Colonic mucosa (tissue), 4 donors: ENCODE results near the gene UBE4B. TPM values are rescaled to one million over a fixed set of nuclear protein-coding genes. Genes with fewer than 3 reads are reported as not detected.

ENCODE experiments used
- DNase-seq: peaks from one replicate; pipeline ENCODE4 v3.0.0-alpha.2; 2020
- H3K27ac ChIP-seq: fragments of 200-600 bp; one replicate; pipeline ENCODE4 v1.8.0; 2021
- H3K27me3 ChIP-seq: fragments of 200-600 bp; one replicate; pipeline ENCODE4 v1.8.0; 2021
- H3K36me3 ChIP-seq: fragments of 200-600 bp; one replicate; pipeline ENCODE4 v1.8.0; 2021
- H3K4me1 ChIP-seq: fragments of 200-600 bp; one replicate; pipeline ENCODE4 v1.8.0; 2021; ENCODE audit warnings: mild to moderate bottlenecking
- H3K4me3 ChIP-seq: fragments of 200-600 bp; one replicate; pipeline ENCODE4 v1.8.0; 2021
- H3K9ac ChIP-seq, 2 donors: one replicate each; pipeline ENCODE4 v1.7.0; 2013; ENCODE audit warnings: control low read depth in 2 of 2, low read depth in 2 of 2, low read length in 2 of 2
- H3K9me3 ChIP-seq: fragments of 200-600 bp; one replicate; pipeline ENCODE4 v1.8.0; 2021
- intact Hi-C: fragments of 100-400 bp; cut with DNase I; formaldehyde crosslinking; loops from one replicate; pipeline ENCODE4 v1.14.1; 2022
- total RNA-seq, 2 donors: library from RNA; stranded (reverse); fragmentation: NEBNext Ultra II Directional in 1 of 2; extraction: Animal tissue kit (Norgen Biotek cat#: 25700) in 1 of 2; gene quantifications; one replicate each; pipeline ENCODE4 v1.2.1, GENCODE V29; 2021
- TF ChIP-seq, protein P1 (sequence below): fragments of 200-600 bp; IDR thresholded peaks from one replicate; pipeline ENCODE4 v1.8.0; 2022; ENCODE audit warnings: antibody characterized with exemption, mild to moderate bottlenecking
- donor health status: healthy.
- donor health status: DM: no; HTN: no; CAD: no.
- donor health status: DM: no; HTN: no; CAD: no.

The UBE4B gene
- total RNA-seq, 2 donors from 2014 or later, result 34.6 to 40.9 TPM

DNA sequence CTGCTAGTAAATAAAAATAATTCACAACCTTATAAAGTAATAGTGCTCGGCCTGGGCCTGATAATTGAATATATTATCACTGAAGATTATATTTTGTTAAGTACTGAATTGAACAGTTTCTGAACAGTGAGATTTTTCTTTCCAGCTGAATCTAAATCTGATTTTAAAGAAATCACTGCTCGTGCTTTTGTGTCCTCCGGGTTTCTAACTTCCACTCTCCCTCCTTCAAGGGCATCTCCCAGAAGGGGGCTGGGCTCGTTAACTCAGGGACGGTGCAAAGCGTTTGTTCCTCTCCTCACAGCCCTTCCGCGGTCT, 176.8 kb downstream of the UBE4B start:
- DNase-seq, result no peak
- H3K27ac ChIP-seq, result peak overlapping the region; percentile 93
- no peaks in the 10 kb centered on the region for H3K36me3 ChIP-seq
- peak overlapping the region; percentile 91 for H3K4me3 ChIP-seq
- H3K9ac ChIP-seq, result peak overlapping the region; percentile 71 to 93
- no peaks in the 10 kb centered on the region for H3K4me1 ChIP-seq
- intact Hi-C loops, result no loop called here
- H3K27me3 ChIP-seq, result no peaks in the 10 kb centered on the region
- no peaks in the 10 kb centered on the region for H3K9me3 ChIP-seq
- TF ChIP-seq, protein P1, sequence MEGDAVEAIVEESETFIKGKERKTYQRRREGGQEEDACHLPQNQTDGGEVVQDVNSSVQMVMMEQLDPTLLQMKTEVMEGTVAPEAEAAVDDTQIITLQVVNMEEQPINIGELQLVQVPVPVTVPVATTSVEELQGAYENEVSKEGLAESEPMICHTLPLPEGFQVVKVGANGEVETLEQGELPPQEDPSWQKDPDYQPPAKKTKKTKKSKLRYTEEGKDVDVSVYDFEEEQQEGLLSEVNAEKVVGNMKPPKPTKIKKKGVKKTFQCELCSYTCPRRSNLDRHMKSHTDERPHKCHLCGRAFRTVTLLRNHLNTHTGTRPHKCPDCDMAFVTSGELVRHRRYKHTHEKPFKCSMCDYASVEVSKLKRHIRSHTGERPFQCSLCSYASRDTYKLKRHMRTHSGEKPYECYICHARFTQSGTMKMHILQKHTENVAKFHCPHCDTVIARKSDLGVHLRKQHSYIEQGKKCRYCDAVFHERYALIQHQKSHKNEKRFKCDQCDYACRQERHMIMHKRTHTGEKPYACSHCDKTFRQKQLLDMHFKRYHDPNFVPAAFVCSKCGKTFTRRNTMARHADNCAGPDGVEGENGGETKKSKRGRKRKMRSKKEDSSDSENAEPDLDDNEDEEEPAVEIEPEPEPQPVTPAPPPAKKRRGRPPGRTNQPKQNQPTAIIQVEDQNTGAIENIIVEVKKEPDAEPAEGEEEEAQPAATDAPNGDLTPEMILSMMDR, result no peak

DNA sequence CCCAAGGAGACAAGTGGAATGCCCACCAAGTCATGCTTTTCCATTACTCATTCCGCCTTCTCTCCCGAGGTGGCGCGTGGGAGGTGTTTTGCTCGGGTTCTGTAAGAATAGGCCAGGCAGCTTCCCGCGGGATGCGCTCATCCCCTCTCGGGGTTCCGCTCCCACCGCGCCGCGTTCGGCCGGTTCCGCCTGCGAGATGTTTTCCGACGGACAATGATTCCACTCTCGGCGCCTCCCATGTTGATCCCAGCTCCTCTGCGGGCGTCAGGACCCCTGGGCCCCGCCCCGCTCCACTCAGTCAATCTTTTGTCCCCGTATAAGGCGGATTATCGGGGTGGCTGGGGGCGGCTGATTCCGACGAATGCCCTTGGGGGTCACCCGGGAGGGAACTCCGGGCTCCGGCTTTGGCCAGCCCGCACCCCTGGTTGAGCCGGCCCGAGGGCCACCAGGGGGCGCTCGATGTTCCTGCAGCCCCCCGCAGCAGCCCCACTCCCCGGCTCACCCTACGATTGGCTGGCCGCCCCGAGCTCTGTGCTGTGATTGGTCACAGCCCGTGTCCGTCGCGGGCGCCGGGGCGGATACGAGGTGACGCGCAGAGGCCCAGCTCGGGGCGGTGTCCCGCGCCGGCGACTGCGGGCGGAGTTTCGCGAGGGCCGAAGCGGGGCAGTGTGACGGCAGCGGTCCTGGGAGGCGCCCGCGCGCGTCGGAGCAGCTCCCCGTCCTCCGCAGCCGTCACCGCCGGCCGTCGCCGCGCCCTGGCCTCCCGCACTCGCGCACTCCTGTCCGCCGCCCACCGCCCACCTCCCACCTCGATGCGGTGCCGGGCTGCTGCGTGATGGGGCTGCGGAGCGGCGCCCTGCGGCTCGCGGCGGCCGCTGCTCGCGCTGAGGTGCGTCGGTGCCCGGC, 177.4 kb downstream of the UBE4B start, which contains the start of gene KIF1B:
Gene KIF1B, plus strand, starts transcription at position 666 of the 906 bp plus-strand sequence. CDS start 21,759 bp downstream, outside the sequence.
- no peaks in the 10 kb centered on the region for H3K27me3 ChIP-seq
- intact Hi-C loops, result loop anchor here (5.0 kb wide), 1 partner anchor 127 kb away; no protein-coding TSS in a partner anchor
- DNase-seq, result peak; percentile 99
- TF ChIP-seq, protein P1, result peak; percentile 95
- no peaks in the 10 kb centered on the region for H3K4me1 ChIP-seq
- H3K4me3 ChIP-seq, result peak within 1 kb of the TSS; percentile 91
- peak within 1 kb of the TSS; percentile 93 for H3K27ac ChIP-seq
- H3K9ac ChIP-seq, result peak within 1 kb of the TSS; percentile 98 to 99
- H3K9me3 ChIP-seq, result no peaks in the 10 kb centered on the region
- H3K36me3 ChIP-seq, result no peaks in the 10 kb centered on the region

DNA sequence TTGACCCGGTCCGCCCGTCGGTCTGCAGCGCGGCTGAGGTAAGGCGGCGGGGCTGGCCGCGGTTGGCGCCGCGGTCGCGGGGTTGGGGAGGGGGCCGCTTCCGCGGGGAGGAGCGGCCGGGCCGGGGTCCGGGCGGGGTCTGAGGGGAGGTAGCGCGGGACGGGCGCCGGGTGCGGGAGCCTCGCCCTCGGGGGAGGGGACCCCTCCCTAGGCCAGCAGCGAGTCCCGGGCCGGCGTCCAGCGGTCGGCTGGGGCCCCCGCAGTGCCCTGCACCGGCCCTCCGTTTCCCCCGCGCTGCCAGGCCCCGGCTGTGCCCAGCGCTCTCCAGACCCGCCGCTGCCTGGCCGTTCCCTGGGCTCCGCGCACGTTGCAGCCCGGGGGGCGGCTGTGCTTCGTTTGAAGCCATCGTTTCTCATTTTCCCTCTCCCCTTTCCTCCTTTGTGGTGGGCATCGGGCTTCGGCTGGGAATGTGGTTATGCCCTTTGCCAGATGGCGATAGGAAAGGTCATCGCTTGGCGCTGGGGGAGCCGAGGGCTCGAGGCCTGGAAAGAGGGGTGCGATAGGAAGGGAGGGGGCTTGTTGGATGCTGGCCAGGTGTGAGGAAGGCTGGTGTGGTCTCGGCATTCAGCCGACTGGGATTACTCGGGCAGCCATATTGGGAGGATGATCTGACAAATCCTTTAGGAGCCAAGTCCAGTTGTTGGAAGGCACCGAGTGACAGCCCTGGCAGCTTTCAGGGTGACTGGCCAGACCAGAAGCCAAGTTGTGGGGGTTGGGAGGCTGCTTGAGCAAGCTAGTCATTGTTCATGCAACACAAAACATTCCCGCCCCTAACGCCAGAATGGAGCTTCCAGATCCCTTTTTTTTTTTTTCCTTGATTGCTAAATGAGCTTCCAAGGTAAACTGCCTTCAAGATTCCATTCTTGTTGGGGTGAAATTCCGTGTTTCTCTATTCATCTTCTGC, 178.4 kb downstream of the UBE4B start:
- Histone ChIP-seq H3K27ac (peak overlapping the region; percentile 93), H3K9ac (peak overlapping the region; percentile 98 to 99), H3K4me3 (peak overlapping the region; percentile 91), H3K4me1 (no peaks in the 10 kb centered on the region), H3K9me3 (no peaks in the 10 kb centered on the region), H3K36me3 (no peaks in the 10 kb centered on the region), H3K27me3 (no peaks in the 10 kb centered on the region)
- peak; percentile 93 for DNase-seq
- intact Hi-C loops, result loop anchor here (5.0 kb wide), 1 partner anchor 126 kb away; no protein-coding TSS in a partner anchor
- TF ChIP-seq, protein P1, result no peak

DNA sequence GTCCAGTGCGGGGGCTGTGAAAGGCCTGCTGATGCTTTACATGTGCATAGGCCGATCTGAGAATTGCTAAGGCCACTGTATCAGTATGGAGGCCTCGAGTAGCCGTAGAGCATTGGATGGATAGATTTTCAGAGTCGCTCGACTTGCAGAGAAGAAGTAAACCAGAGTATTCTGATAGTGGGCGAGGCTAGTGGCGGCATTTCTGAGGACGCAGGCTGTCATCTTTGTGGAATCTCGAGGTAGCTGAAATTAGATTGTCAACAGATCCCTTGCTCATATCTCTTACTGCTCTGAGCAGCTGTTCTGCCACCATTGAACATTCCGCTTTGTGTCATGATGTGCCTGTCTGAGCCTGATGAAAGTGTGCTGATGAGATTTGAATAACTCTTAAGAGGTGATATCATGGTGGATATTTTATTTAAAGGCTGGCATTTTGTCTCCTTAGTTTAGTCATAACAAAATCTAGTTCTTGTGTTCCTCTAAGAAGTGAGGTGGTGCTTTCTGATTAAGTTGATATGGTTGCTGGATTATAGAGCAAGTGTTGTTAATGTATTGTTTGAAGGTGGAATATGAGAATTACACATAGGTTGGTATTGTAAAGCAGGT, 179.2 kb downstream of the UBE4B start:
- Histone ChIP-seq H3K9ac (peak overlapping the region in 1 of 2 donors; percentile 98), H3K4me1 (no peaks in the 10 kb centered on the region), H3K4me3 (peak overlapping the region; percentile 91), H3K27me3 (no peaks in the 10 kb centered on the region), H3K36me3 (no peaks in the 10 kb centered on the region), H3K9me3 (no peaks in the 10 kb centered on the region), H3K27ac (peak overlapping the region; percentile 93)
- intact Hi-C loops, result loop anchor here (5.0 kb wide), 1 partner anchor 125 kb away; no protein-coding TSS in a partner anchor
- TF ChIP-seq, protein P1, result no peak
- DNase-seq, result peak; percentile 32

DNA sequence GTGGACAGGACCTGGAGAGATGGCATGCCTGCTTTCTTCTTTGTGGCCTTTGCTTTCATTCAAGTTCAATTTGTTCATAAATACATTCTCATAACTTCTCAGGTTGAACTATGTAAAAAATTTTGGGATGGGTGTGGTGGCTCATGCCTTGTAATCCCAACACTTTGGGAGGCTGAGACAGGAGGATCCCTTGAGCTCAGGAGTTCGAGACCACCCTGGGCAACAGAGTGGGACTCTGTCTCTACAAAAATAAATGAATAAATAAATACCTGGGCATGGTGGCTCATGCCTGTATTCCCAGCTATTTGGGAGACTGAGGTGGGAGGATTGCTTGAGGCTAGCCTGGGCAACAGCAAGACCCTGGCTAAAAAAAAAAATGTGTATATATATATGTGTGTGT, 179.7 kb downstream of the UBE4B start:
- no peaks in the 10 kb centered on the region for H3K4me1 ChIP-seq
- H3K4me3 ChIP-seq, result no peak overlapping the region
- intact Hi-C loops, result loop anchor here (5.0 kb wide), 1 partner anchor 125 kb away; no protein-coding TSS in a partner anchor
- H3K36me3 ChIP-seq, result no peaks in the 10 kb centered on the region
- no peaks in the 10 kb centered on the region for H3K27me3 ChIP-seq
- H3K9me3 ChIP-seq, result no peaks in the 10 kb centered on the region
- no peak for DNase-seq
- no peak overlapping the region for H3K27ac ChIP-seq
- peak overlapping the region in 1 of 2 donors; percentile 98 for H3K9ac ChIP-seq
- TF ChIP-seq, protein P1, result no peak
